NCI-H2081 (cell line): ENCODE data around the gene NUDCD3.

Experiments used
- DNase-seq, 2 experiments: peaks; one replicate each; lab custom pipeline; 2025; lab: John Stamatoyannopoulos, UW

NUDCD3 gene

DNA sequence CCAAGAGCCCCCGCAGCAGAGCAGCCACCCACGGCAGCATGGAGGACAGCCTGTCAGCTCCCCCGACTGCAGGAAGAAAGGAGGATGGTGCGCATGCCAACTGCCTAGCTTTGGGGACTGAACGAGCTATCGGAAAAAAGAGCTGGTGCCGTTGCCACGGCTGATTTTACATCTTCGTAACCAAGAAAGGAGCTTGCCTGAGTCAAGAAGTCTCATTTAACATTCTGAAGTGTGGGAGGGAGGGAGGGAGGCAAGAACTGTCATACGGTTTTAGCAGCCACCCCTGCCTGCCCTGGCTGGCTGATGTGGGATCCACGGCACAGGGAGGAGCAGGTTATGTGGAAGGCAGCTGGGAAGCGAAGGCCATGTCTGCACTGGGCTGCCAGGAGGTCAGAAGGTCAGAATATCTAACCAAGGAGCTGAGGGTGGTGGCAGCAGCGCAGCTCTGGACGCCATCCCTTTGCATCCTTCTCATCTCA is 90.4 kb downstream of the NUDCD3 start:
- no peak for DNase-seq

DNA sequence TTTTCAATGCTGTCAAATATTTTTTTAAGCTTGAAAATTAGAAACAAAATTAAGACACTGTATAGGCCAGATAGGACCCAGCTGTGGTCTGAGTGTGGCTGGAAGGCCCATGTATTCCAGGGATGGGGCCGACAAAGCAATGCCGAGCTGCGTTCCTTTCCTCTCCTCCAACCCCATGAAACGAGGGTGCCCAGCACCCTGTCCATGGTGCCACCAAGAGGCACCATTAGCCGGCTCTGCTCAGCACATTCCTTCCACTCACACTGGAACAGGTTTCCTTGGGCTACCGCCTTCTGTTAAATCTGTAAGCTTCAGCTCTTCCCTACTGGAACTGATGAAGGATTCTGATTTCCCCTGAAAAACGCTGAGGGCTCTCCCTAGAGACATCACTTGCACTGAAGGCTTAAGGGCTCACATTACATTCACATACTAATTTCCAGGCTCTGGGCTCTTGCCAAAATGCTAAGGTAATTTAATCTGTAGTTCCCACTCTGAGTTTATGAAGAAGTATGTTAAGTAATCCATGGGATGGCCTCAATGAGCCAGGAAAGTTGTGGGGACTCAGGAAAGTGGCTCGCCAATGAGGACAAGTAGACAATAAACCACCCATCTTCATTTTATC is 91.4 kb downstream of the NUDCD3 start:
- DNase-seq: peak in 1 of 2 experiments; percentile 23

DNA sequence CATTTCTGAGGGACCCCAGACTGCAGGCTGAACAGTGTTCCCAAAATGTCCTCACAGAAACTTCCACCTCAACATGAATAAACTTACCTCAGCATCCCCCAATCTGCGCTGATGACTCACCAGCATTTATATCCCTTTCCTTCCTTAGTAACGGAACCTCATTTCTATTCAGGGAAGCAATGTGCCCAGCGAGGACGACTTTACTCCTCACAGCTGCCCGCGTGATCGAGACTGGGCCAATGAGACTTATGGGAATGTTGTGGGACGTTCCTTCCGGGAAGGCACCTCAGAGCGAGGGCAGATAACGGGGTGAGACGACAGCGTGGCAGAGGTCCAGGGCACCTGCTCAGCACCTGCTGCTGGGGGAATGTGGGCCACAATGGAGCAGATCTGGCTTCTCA is 91.9 kb downstream of the NUDCD3 start:
- peak in 1 of 2 experiments; percentile 13 for DNase-seq

DNA sequence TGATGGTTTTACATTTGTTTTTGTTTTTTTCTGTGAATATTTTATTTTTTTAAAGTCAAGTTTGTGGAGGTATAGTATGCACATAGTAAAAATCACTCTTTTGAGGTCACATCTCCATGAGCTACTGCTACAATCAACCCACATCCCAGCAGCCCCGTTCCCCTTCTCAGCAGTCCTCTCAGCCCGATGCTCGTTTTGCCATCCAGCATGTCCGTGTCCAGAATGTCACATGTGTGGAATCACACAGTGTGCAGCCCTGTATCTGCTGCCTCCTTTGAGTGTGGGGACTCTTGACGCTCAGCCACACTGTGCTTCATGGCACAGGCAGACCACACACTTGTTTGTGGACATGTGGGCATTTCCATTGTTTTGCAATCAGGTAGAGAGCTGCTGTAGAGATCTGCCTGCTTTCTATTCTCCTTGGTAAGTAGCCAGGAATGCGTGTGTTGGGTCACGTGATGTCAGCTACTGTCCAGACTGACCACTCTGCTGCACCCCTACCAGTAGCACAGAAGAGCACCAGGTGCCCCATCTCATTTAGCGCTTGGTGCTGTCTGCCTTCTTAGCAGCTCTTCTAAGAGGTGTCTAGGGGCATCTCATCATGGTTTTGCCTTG is 93.4 kb downstream of the NUDCD3 start:
- DNase-seq: no peak

DNA sequence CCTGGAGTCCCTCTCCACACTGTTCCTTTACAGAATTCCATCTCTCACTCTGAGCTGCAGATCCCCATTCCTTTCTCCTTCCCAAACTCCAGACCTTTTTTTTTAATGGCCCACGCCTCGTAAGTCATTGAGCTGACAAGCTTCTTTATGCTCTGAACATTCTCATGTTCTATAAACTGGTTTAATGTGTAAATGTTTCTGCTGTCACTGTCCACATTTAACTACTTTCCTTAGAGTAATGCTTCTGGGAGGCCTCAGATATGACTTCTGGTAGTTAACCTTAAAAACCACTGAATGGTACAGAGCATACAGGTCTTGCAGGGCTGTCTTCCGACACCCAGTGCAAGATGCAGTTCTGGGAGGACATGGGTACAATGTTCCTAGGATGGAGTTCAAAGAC is 94.0 kb downstream of the NUDCD3 start:
- no peak for DNase-seq

DNA sequence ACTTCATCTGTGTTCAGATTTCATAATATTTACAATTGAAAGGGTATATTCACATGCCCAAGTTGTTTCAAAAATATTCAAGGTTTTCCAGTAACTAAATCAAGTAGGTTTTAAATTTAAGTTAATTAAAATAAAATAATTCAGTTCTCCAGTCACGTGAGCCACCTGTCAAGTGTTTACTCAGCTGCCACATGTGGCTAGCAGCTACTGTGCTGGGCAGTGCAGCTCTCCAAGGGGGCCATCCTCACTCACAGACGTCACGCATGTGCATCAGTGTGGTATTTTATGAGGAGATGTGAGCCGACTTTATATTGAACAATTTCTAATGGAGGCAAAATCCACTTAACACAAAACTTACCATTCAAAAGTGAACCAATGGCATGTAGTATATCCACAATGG is 95.4 kb downstream of the NUDCD3 start:
- DNase-seq: peak; percentile 44 to 80

DNA sequence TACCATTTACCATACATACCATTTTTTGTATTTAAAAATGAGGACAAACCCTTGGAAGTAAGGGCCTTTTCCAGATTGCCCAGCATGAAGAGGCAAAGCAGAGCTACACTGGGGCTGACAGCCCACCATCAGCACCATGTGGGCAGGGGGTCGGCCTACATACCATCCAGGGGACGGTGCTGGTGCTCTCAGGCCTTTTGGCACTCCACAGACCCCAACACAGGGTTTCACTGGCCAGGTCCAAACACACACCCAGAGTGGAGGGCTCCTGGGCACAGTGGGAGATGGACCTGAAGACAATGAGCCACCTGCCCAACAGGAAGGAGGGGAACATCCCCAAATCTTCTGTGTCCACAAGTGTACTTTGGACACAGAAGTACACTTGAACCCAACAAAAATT is 95.8 kb downstream of the NUDCD3 start:
- peak in 1 of 2 experiments; percentile 38 for DNase-seq

DNA sequence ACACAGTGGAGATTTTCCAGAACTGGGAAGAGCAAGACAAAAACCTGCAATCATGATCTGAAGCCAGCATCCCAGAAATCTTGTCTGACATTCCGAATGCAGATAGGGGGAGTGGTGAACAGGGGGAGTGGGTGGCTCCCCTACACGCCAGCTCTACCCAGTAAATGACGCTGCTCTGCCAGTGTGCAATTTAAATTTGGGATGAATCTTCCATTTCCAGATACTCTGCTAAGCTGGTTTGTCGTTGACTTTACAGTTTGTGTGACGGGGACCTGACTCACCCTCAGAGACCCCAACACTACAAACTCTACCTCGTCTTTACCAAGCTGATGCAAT is 96.4 kb downstream of the NUDCD3 start:
- DNase-seq: no peak

DNA sequence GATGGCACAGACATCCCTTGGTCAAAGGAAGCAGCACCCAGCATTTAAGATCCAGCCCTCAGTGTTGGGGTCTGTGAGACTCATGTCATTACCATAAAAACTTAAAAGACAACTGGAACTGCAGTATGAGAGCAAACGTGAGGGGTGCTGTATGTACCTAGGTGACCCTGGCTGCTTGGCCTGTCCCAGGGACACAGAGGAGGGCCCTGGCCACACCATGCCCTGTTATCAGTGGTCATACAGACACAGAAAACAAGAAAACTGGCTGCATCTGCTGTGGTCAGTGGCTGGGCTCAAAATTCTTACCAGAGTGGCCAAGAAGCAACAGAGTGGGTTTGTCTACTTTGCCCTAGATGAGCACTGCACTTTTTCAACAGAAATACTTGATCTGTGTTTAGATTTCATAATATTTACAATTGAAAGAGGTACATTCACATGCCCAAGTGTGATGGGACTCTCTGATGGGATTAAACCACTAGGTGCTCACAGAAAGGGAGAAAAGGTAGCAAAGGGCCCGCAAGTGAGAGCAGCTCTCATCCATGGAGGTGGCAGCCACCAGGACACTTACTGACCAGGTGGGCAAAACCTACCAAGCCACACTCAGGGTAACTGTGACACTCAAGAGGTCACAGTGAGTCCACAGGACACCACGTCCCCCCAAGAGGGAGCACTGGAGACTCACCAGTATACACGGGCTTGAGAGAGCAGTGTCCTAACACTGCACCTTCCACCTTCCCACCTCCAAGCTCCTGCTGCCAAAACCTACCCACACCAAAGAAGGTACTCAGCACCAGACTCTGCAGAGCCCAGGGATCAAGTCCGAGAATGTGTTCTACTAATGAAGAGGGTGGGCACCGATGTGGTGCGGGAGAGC is 97.0 kb downstream of the NUDCD3 start:
- no peak for DNase-seq

DNA sequence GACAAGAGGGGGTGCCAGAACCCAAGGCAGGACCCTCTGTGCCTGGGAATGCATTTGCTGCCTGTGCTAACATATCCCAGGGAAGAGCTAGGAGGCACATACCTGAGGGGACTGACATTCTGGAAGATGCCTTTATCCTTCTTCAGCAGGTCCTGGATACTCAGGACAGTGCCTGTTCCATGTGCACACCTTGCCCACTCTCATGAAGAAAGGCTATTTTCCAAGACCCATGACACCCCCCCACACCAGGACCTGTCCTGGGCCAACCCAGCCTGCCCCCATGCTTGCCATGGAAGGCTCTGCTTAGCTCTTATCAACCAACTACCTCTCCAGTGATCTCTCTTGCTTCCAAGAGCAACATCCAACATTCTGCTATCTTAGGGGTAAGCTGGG is 97.8 kb downstream of the NUDCD3 start:
- DNase-seq: no peak

DNA sequence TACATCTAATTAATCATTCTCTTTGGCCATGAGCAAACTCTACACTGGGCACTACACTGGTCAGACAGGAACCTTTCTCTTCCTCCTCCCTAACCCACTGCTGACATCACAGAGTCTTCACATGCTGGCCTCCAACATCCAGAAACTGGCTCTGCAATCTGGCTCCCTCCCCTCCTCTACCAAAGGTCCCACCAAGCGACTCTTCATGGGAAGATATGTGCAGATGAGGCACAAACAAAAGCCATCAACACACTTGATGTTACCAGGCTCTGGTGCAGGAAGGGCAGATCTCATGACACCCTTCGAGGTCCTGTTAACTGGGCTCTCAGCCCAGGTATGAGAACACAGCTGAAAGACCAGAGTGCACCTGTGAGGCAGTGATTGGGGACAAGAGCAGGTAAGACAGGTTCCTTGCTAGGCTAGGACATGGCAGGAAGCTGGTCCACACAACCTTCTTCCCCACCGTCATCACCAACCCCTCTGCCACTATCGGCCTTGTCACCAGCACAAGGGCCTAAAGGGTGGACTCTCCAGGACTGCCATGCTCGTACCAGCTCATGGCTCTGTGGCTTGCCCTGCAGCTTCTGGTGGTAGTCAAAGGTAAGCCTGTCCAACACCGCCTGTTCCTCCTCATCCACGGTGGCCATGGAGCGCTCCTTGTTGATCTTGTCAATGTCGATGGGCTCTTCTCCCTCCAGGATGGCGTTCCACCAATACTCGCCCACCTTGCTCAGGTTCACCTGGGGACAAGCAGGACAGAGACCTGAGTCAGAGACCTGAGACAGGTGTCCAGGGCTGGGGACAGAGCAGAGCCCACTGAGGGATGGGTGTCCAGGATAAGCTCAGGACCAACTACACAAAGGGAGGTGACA is 98.5 kb downstream of the NUDCD3 start:
- no peak for DNase-seq

DNA sequence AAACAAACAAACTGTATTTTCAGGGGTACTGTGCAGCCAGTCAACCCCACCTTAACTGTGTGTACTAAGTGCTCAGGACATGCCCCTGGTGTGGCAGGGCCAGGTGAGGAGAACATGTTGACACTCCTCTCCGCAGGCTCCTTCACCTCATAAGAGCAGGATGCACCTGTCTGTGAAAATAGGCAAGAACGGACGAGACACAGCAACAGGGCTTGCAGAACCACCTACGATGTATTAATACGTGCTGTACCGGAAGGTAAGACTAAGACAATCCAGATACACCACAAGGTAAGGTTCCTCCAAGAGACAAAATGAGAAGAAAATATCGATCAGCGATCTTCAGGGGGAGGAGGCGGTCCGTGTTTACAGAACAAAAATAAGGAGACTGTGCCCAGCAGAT is 99.3 kb downstream of the NUDCD3 start:
- peak in 1 of 2 experiments; percentile 32 for DNase-seq

DNA sequence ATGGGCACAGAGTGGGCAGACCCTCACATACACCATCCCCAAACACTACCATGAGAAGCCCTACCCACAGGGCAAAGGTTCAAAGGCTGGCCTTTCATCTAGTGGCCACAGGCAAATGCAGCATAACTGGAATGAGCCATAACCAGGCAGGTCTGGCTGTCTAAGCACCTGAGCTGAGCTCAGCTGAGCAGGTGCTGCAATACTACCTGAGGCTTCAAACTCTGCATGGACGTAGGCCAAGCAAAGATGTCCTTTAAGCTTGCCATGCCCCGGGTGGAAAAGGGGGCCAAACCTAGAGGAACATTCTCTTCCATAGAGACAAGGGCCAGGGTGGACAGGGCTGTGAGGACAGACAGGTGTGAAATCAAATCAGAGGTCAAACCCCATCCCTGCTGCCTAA is 99.8 kb downstream of the NUDCD3 start:
- DNase-seq: no peak

DNA sequence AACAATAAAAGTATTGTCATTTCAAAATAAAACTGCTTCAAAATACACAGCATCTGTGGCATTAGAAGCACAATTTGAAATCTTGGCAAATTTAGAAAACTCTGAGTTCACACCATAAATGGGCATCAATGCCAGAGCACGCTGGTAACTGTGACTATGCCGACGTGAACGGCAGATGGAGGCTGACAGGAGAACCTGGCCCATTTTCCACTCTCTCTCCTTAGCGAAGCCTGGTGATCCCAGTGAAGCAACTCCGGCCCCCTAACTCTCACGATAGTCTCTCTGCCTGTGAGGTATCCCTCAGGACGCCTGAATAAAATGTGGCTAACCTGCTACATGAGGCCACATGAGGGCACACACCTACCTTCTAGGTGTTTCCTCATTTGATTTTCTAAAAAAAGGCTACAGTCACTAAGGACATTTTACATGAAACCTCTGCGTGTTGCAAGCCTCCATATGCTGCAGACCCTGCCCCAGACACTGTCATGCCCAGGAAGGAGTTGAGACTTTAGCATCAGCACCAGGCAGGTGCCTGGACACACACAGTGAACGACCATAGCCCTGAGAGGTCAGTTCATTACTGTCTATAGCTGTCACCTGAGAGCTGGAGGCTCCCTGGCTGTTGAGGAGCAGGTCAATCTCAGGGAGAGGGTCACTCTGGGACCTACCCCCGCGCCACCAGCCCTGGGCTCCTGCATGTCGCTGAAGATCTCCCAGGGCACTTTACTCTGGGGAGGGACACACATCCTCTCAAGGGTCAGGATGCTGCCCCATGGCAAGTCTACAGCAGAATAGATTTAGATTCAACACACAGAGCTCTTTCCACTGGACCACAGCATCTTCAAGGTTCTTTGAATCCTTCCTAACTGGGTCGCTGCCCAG is 102.1 kb downstream of the NUDCD3 start:
- DNase-seq: no peak

DNA sequence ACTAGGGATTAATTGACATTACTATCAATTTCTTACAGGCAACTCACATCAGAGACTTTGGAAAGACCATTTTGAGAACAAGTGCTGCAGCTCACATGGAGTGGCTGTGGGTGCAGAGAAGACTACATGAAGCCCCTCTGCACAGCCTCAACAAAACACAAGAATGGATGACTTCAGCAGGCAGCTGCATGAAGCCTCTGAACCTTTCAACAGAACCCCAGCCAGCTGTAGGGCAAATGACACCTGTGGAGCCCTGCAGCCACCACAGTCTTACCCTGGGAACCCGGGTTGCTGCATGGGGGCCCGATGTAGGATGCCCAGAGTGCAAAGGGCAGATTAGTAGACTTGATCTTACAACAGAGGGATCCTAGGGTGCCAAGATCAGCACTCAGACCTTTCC is 103.1 kb downstream of the NUDCD3 start:
- DNase-seq: no peak

DNA sequence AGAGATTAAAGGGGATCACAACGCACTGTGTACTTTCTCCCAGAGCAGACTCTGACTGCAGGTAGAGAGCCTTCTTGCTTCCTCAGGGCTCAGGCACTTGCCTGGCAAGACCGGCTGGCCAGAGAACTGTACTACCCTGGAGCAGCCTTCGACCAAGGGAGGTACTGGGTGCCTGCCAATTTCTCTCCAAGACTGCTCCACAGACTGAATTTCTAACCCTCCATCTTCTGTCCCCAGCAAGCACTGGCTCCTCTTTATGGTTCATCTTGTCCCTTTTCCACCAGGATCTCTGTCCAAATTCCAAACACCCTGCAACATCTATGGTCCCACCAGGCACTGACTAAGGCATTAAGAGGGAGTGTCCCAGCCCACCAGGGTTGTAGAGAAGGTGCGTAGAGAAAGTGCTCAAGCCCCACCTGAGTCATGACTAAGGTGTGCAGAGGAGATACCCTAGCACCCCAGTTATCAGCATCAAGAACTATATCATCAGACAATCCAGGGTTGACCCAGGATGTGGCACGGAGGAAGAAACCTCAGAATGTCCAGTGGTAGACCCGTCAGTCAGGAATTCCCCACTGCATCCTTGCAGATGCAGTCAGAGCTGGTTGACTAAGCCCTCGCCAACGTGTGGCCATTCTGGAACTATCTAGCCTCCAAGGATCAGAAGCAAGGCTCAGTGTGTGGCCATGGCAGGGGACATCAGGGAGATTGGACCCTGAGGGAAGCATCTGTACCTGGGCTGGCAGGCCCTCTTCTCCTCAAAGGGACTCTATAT is 104.1 kb downstream of the NUDCD3 start:
- DNase-seq: no peak

DNA sequence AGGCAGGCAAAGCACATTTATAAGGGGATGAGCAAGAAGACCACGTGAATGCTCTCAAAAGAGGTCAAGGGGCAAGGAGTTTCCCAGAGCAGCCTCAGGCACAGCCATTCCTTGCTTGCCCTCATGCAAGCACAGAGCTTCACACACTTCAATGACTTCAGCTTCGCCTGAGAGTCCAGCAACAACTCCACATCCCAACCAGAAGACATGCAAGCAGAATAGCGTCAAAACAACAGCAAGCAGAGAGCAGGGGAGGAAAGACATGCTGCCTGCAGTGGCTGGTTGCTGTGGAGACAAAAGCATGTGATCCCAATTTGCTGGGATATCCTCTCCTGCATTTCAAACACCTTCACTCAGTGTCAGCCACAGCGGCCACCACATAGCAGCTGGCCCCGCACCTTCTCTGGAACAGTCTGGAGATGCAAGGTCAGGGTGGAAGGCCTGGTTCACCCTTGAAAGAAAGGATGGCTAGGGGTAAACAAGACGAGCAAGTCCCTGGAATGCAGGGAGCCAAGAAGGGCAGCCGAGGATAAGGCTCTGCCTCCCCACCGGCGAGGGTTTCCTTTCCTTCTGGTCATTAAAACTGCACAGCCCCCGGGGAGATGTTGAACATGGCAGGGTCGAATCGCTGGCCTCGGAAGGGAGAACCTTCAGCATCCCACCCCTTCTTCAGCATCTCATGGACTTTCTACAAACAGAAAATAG is 104.9 kb downstream of the NUDCD3 start:
- DNase-seq: no peak

DNA sequence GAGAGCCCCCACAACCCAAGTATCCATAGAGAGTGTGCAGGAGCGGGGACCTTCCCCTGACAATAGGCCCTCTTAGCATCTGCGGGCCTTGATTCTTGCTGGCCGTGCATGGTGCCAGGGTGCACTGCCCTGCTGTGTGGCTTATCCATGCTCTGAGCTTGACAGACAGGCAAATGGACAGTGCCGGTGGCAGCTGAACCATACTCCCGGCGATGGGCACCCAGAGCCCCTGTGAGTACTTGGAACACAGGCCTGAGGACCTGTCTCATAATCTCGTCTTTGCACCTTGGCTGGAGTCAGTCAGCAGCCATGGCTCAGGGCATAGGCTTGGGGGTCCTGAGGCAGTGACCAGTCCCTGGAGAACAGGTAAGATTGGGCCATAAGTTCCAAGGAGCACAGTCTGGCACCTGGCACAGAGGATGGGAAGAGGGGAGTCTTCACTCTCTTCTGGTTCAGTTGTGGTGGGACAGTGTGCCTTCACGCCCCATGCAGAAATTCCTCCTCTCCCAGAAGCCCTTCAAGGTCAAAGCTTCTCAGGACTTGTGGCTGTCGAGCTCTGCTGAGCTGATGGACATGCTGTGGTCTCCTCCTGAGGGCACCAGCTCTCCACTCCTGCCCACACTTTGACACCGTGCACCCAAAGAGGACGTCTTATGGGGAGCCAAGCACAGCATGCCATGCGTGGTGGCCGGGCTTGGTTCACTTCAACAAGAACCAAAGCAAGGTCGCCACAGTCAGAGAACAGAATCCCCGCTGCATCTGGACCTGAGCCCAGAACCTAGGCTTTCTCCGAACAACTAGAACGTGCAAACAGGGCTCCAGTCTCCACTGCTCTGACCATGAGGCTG is 105.6 kb downstream of the NUDCD3 start:
- DNase-seq: no peak

DNA sequence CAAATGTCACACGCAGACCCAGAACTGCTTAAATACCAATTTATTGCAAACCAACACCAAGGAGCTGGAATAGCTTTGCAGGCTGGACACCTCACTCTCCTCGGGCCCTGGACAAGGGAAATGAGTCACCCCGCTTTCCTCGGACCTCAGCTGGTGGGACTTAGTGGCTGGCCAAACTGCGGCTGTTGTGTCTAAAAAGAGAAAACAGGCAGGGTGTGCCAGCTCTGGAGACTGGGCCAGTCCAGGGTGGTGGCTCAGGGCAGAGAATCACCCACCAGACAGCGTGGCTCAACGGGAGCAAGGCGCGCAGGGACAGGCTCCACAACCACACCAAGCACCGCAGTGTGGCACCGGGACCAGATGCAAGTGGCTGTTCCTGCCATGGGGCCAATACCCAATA is 106.9 kb downstream of the NUDCD3 start:
- DNase-seq: no peak
